ENCODE measurements around the gene PLB1.

PLB1 gene

GRCh38 chr2:28528206-28528605, 32.3 kb downstream of the PLB1 start:
- no peak for TF ChIP-seq CTCF (conservative IDR thresholded peaks at IDR 0.05)
- H3K27ac ChIP-seq: no peak overlapping the region

GRCh38 chr2:28530782-28531181, 34.9 kb downstream of the PLB1 start:
- H3K27ac ChIP-seq: no peak overlapping the region
- no peak for TF ChIP-seq CTCF (conservative IDR thresholded peaks at IDR 0.05)

GRCh38 chr2:28532399-28532798, 36.5 kb downstream of the PLB1 start:
- TF ChIP-seq CTCF (conservative IDR thresholded peaks at IDR 0.05): no peak

GRCh38 chr2:28533044-28533680, 37.3 kb downstream of the PLB1 start:
- TF ChIP-seq CTCF (conservative IDR thresholded peaks at IDR 0.05): no peak
- no peak overlapping the region for H3K27ac ChIP-seq

More at GRCh38 chr2:28532399-28532798, 36.5 kb downstream of the PLB1 start:
- no peak overlapping the region for H3K27ac ChIP-seq

GRCh38 chr2:28534817-28535216, 39.0 kb downstream of the PLB1 start:
- no peak for TF ChIP-seq CTCF (conservative IDR thresholded peaks at IDR 0.05)
- no peak overlapping the region for H3K27ac ChIP-seq

- no peak for TF ChIP-seq CTCF (conservative IDR thresholded peaks at IDR 0.05)
- H3K27ac ChIP-seq: no peak overlapping the region
Observed at GRCh38 chr2:28538134-28538533, 42.3 kb downstream of the PLB1 start.

- no peak for TF ChIP-seq CTCF (conservative IDR thresholded peaks at IDR 0.05)
- no peak overlapping the region for H3K27ac ChIP-seq
Observed at GRCh38 chr2:28538652-28539051, 42.8 kb downstream of the PLB1 start.

Data from VCaP (cell line).